ENCODE data around the gene CCKAR. TPM values are rescaled to one million over a fixed set of nuclear protein-coding genes. Genes with fewer than 3 reads are reported as not detected.

Gene CCKAR
- not detected for total RNA-seq

GRCh38 chr4:26490111-26490959 is at the start of gene CCKAR:
Gene CCKAR (minus strand): TSS chr4:26490484. CDS start chr4:26490267, 217 bp downstream.
- peaks cover 0 to 10% of the 10 kb centered on the region in 2 donors for H3K27me3 ChIP-seq
- 57 to 59% methylated on average over 23 to 24 of the region's 24 CpGs for WGBS, 2 donors

GRCh38 chr4:26533685-26534084 is 43.4 kb upstream of the CCKAR start:
- no peaks in the 10 kb centered on the region for H3K27me3 ChIP-seq
- no peaks in the 10 kb centered on the region for H3K36me3 ChIP-seq
- H3K4me3 ChIP-seq = no peak overlapping the region
- no peak overlapping the region for H3K27ac ChIP-seq
- H3K4me1 ChIP-seq = no peaks in the 10 kb centered on the region
- 93 to 100% methylated on average over 2 of the region's 2 CpGs for WGBS, 2 donors
- TF ChIP-seq CTCF (IDR thresholded peaks at IDR 0.05) (no peak), EP300 (IDR thresholded peaks at IDR 0.05) (no peak), POLR2A (IDR thresholded peaks at IDR 0.05) (no peak)
- peaks cover 0 to 10% (median 0%) of the 10 kb centered on the region in 4 donors for H3K9me3 ChIP-seq
- DNase-seq (ENCODE audit: low spot score in 2 of 2) = no peak

More at GRCh38 chr4:26490111-26490959, at the start of gene CCKAR:
- H3K4me1 ChIP-seq = peaks cover 0 to 2% (median 0%) of the 10 kb centered on the region in 4 donors
- no peaks in the 10 kb centered on the region for H3K36me3 ChIP-seq
- TF ChIP-seq CTCF (IDR thresholded peaks at IDR 0.05) = no peak
- no peak for TF ChIP-seq POLR2A (IDR thresholded peaks at IDR 0.05)
- no peak for TF ChIP-seq EP300 (IDR thresholded peaks at IDR 0.05)
- H3K9me3 ChIP-seq = no peaks in the 10 kb centered on the region
- no peak within 1 kb of the TSS for H3K4me3 ChIP-seq
- H3K27ac ChIP-seq = no peak within 1 kb of the TSS
- no peak for DNase-seq (ENCODE audit: low spot score in 2 of 2)

GRCh38 chr4:26531491-26532116 is 41.3 kb upstream of the CCKAR start:
- Histone ChIP-seq H3K27me3 (no peaks in the 10 kb centered on the region), H3K4me3 (no peak overlapping the region), H3K9me3 (peaks cover 0 to 10% (median 0%) of the 10 kb centered on the region in 4 donors), H3K4me1 (no peaks in the 10 kb centered on the region), H3K27ac (no peak overlapping the region), H3K36me3 (no peaks in the 10 kb centered on the region)
- TF ChIP-seq POLR2A (IDR thresholded peaks at IDR 0.05) (no peak), EP300 (IDR thresholded peaks at IDR 0.05) (no peak), CTCF (IDR thresholded peaks at IDR 0.05) (no peak)
- DNase-seq (ENCODE audit: low spot score in 2 of 2) = no peak
- 72 to 81% methylated on average over 5 of the region's 5 CpGs for WGBS, 2 donors

GRCh38 chr4:26530099-26530498 is 39.8 kb upstream of the CCKAR start:
- peaks cover 0 to 10% (median 0%) of the 10 kb centered on the region in 4 donors for H3K9me3 ChIP-seq
- 86 to 93% methylated on average over 5 of the region's 5 CpGs for WGBS, 2 donors
- no peak for TF ChIP-seq EP300 (IDR thresholded peaks at IDR 0.05)
- no peak for TF ChIP-seq POLR2A (IDR thresholded peaks at IDR 0.05)
- no peak for TF ChIP-seq CTCF (IDR thresholded peaks at IDR 0.05)
- no peaks in the 10 kb centered on the region for H3K27me3 ChIP-seq
- no peak overlapping the region for H3K27ac ChIP-seq
- H3K36me3 ChIP-seq = no peaks in the 10 kb centered on the region
- no peaks in the 10 kb centered on the region for H3K4me1 ChIP-seq
- DNase-seq (ENCODE audit: low spot score in 2 of 2) = no peak
- H3K4me3 ChIP-seq = no peak overlapping the region

- H3K36me3 ChIP-seq = no peaks in the 10 kb centered on the region
- no peak for TF ChIP-seq CTCF (IDR thresholded peaks at IDR 0.05)
- no peak for TF ChIP-seq POLR2A (IDR thresholded peaks at IDR 0.05)
- no peak for TF ChIP-seq EP300 (IDR thresholded peaks at IDR 0.05)
- 54 to 62% methylated on average over 4 to 5 of the region's 5 CpGs for WGBS, 2 donors
Measured at GRCh38 chr4:26529479-26529878, 39.2 kb upstream of the CCKAR start.

More at GRCh38 chr4:26529479-26529878, 39.2 kb upstream of the CCKAR start:
- no peak overlapping the region for H3K4me3 ChIP-seq
- no peak for DNase-seq (ENCODE audit: low spot score in 2 of 2)
- no peak overlapping the region for H3K27ac ChIP-seq
- peaks cover 0 to 10% (median 0%) of the 10 kb centered on the region in 4 donors for H3K9me3 ChIP-seq
- no peaks in the 10 kb centered on the region for H3K27me3 ChIP-seq
- no peaks in the 10 kb centered on the region for H3K4me1 ChIP-seq
